ENCODE results near the gene SORCS3. TPM values are rescaled to one million over a fixed set of nuclear protein-coding genes. Genes with fewer than 3 reads are reported as not detected.

Gene SORCS3
- total RNA-seq, 1 experiment from 2014 or later, result not detected

DNA sequence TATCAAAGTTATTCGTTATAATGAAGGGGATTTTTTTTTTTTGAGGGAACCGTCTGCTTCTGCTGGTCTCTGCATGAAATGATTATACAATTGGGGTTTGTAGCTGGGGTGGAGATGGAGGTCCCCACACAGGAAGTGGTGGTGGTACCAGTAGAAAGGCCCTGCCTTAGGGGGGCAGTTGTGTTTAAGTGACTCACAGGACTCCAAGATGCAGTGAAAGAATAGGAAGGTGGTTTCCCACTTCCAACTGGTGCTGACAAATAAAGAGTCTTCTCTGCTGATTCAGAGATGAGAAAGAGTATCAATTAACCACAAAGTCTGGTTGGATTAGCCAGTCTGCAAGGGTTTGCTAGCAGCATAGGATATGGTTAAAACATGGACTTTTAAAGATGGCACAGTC, 376.0 kb downstream of the SORCS3 start:
- Histone ChIP-seq H4K20me1 (ENCODE audit: insufficient read depth) (no peaks in the 10 kb centered on the region), H3K27ac (ENCODE audit: low read depth, low read length) (no peak overlapping the region), H3K79me2 (ENCODE audit: insufficient read depth, low read length) (no peaks in the 10 kb centered on the region), H3K9me3 (ENCODE audit: control insufficient read depth in 1 of 2, insufficient read depth in 1 of 2, low read depth in 1 of 2, low read length in 2 of 2) (no peaks in the 10 kb centered on the region), H2AFZ (ENCODE audit: low read depth, low read length, poor library complexity, severe bottlenecking) (no peak overlapping the region), H3K9ac (ENCODE audit: low read length) (no peak overlapping the region), H3K4me3 (replicated peaks in 1 of 2; ENCODE audit: low read depth in 1 of 2, low read length in 2 of 2) (no peak overlapping the region), H3K36me3 (ENCODE audit: control insufficient read depth in 1 of 2, insufficient read depth in 2 of 2, low read length in 2 of 2) (no peaks in the 10 kb centered on the region), H3K4me2 (ENCODE audit: low read length) (no peak overlapping the region), H3K27me3 (ENCODE audit: insufficient read depth, low read length) (no peaks in the 10 kb centered on the region), H3K4me1 (ENCODE audit: control insufficient read depth in 1 of 2, insufficient read depth in 2 of 2, low read length in 2 of 2) (no peaks in the 10 kb centered on the region), H3K9me2 (ENCODE audit: insufficient read depth) (no peaks in the 10 kb centered on the region)
- ATAC-seq (no peak), DNase-seq (ENCODE audit: low read depth, low spot score) (no peak)
- ChIA-PET POLR2A (no interaction called here), CTCF (no interaction called here), RAD21 (ENCODE audit: low non-redundant PET in 1 of 2, low total read pairs in 2 of 2, uncharacterized antibody in 2 of 2, unreplicated experiment in 2 of 2) (no interaction called here)
- TF ChIP-seq TCF7L2 (IDR thresholded peaks at IDR 0.05; ENCODE audit: borderline replicate concordance, extremely low read depth, insufficient read depth, insufficient read length) (no peak), YY1 (IDR thresholded peaks at IDR 0.05; ENCODE audit: extremely low read depth, insufficient replicate concordance, low read depth, low read length) (no peak), ELF1 (IDR thresholded peaks at IDR 0.05; ENCODE audit: borderline replicate concordance, low read depth) (no peak), ZNF274 (IDR thresholded peaks at IDR 0.05; ENCODE audit: low read depth, low read length) (no peak), CBX3 (IDR thresholded peaks at IDR 0.05; ENCODE audit: low read depth) (no peak), SIN3A (IDR thresholded peaks at IDR 0.05; ENCODE audit: low read depth) (no peak), ZFX (IDR thresholded peaks at IDR 0.05) (no peak; the same call in 1 of the 2 replicates), SRF (IDR thresholded peaks at IDR 0.05; ENCODE audit: low read depth) (no peak), RAD21 (IDR thresholded peaks at IDR 0.05; ENCODE audit: low read depth) (no peak), CEBPB (IDR thresholded peaks at IDR 0.05; ENCODE audit: low read depth) (no peak), FOSL1 (IDR thresholded peaks at IDR 0.05; ENCODE audit: low read depth) (no peak), EGR1 (IDR thresholded peaks at IDR 0.05; ENCODE audit: low read depth) (no peak), EZH2 (IDR thresholded peaks at IDR 0.05) (no peak), JUND (IDR thresholded peaks at IDR 0.05) (no peak), SP1 (IDR thresholded peaks at IDR 0.05; ENCODE audit: low read depth) (no peak)
- TF ChIP-seq, protein P1, sequence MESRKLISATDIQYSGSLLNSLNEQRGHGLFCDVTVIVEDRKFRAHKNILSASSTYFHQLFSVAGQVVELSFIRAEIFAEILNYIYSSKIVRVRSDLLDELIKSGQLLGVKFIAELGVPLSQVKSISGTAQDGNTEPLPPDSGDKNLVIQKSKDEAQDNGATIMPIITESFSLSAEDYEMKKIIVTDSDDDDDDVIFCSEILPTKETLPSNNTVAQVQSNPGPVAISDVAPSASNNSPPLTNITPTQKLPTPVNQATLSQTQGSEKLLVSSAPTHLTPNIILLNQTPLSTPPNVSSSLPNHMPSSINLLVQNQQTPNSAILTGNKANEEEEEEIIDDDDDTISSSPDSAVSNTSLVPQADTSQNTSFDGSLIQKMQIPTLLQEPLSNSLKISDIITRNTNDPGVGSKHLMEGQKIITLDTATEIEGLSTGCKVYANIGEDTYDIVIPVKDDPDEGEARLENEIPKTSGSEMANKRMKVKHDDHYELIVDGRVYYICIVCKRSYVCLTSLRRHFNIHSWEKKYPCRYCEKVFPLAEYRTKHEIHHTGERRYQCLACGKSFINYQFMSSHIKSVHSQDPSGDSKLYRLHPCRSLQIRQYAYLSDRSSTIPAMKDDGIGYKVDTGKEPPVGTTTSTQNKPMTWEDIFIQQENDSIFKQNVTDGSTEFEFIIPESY (IDR thresholded peaks at IDR 0.05; ENCODE audit: extremely low read depth, insufficient replicate concordance, low read length), result no peak
- TF ChIP-seq, protein P2, sequence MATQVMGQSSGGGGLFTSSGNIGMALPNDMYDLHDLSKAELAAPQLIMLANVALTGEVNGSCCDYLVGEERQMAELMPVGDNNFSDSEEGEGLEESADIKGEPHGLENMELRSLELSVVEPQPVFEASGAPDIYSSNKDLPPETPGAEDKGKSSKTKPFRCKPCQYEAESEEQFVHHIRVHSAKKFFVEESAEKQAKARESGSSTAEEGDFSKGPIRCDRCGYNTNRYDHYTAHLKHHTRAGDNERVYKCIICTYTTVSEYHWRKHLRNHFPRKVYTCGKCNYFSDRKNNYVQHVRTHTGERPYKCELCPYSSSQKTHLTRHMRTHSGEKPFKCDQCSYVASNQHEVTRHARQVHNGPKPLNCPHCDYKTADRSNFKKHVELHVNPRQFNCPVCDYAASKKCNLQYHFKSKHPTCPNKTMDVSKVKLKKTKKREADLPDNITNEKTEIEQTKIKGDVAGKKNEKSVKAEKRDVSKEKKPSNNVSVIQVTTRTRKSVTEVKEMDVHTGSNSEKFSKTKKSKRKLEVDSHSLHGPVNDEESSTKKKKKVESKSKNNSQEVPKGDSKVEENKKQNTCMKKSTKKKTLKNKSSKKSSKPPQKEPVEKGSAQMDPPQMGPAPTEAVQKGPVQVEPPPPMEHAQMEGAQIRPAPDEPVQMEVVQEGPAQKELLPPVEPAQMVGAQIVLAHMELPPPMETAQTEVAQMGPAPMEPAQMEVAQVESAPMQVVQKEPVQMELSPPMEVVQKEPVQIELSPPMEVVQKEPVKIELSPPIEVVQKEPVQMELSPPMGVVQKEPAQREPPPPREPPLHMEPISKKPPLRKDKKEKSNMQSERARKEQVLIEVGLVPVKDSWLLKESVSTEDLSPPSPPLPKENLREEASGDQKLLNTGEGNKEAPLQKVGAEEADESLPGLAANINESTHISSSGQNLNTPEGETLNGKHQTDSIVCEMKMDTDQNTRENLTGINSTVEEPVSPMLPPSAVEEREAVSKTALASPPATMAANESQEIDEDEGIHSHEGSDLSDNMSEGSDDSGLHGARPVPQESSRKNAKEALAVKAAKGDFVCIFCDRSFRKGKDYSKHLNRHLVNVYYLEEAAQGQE (IDR thresholded peaks at IDR 0.05; ENCODE audit: low read depth), result no peak
- TF ChIP-seq, protein P3, sequence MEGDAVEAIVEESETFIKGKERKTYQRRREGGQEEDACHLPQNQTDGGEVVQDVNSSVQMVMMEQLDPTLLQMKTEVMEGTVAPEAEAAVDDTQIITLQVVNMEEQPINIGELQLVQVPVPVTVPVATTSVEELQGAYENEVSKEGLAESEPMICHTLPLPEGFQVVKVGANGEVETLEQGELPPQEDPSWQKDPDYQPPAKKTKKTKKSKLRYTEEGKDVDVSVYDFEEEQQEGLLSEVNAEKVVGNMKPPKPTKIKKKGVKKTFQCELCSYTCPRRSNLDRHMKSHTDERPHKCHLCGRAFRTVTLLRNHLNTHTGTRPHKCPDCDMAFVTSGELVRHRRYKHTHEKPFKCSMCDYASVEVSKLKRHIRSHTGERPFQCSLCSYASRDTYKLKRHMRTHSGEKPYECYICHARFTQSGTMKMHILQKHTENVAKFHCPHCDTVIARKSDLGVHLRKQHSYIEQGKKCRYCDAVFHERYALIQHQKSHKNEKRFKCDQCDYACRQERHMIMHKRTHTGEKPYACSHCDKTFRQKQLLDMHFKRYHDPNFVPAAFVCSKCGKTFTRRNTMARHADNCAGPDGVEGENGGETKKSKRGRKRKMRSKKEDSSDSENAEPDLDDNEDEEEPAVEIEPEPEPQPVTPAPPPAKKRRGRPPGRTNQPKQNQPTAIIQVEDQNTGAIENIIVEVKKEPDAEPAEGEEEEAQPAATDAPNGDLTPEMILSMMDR (IDR thresholded peaks at IDR 0.05 in 2 of 3, conservative IDR thresholded peaks at IDR 0.05 in 1 of 3; ENCODE audit: borderline replicate concordance in 1 of 3, insufficient read depth in 1 of 3, low read depth in 2 of 3, low read length in 2 of 3), result no peak
- TF ChIP-seq, protein P4, sequence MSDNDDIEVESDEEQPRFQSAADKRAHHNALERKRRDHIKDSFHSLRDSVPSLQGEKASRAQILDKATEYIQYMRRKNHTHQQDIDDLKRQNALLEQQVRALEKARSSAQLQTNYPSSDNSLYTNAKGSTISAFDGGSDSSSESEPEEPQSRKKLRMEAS (IDR thresholded peaks at IDR 0.05), result no peak
- no TSS peak for BruUV-seq (replicated peaks)
- intact Hi-C loops (cut with micrococcal nuclease), result no loop called here
